HT-29 (cell line): Measurements from ENCODE around the gene MT3. TPM values are rescaled to one million over a fixed set of nuclear protein-coding genes. Genes with fewer than 3 reads are reported as not detected.
"Not testable (repeated sequence)": the region's sequence is repeated elsewhere in the genome, so short reads cannot be mapped to it uniquely, and the experiment has no call there.

ENCODE experiments used
- DNase-seq: peaks from one replicate; pipeline ENCODE4 v3.0.0-alpha.2; 2015; ENCODE audit warnings: low spot score
- total RNA-seq: library from RNA; depleted of rRNA; stranded (reverse); fragments of >200 nt; shearing (Covaris generic); gene quantifications from 2 replicates; pipeline ENCODE4 v1.2.3, GENCODE V29; 2014

The MT3 gene
- total RNA-seq, 1 experiment from 2014 or later: 3.5 TPM

GRCh38 chr16:56610017-56610608 lies 20.8 kb downstream of the MT3 start:
- peak; percentile 11 for DNase-seq

GRCh38 chr16:56610609-56611111 lies 21.3 kb downstream of the MT3 start:
- DNase-seq: no peak

- no peak for DNase-seq
Measured at GRCh38 chr16:56611281-56611833, 22.0 kb downstream of the MT3 start.

GRCh38 chr16:56613706-56614105 lies 24.4 kb downstream of the MT3 start:
- DNase-seq: no peak

GRCh38 chr16:56614549-56614991 lies 25.2 kb downstream of the MT3 start:
- no peak for DNase-seq

- no peak for DNase-seq
Measured at GRCh38 chr16:56615353-56615752, 26.0 kb downstream of the MT3 start.

GRCh38 chr16:56616608-56617211 lies 27.4 kb downstream of the MT3 start:
- DNase-seq: no peak

GRCh38 chr16:56617212-56618085 lies 28.1 kb downstream of the MT3 start:
- no peak for DNase-seq

- DNase-seq: no peak
Measured at GRCh38 chr16:56618138-56618537, 28.8 kb downstream of the MT3 start.

GRCh38 chr16:56620339-56620897 lies 31.1 kb downstream of the MT3 start:
- DNase-seq: no peak

GRCh38 chr16:56621665-56622445 lies 32.5 kb downstream of the MT3 start:
- DNase-seq: not testable (repeated sequence)

GRCh38 chr16:56623184-56623583 lies 33.9 kb downstream of the MT3 start:
- not testable (repeated sequence) for DNase-seq

- DNase-seq: no peak
Measured at GRCh38 chr16:56623637-56624036, 34.3 kb downstream of the MT3 start.

- peak; percentile 92 for DNase-seq
Measured at GRCh38 chr16:56625140-56625942, 36.0 kb downstream of the MT3 start, which contains the start of gene MT1E. MT1E (plus strand) TSS chr16:56625781; CDS start chr16:56625852, 71 bp downstream.

GRCh38 chr16:56625943-56626654 lies 36.8 kb downstream of the MT3 start:
- DNase-seq: no peak

- DNase-seq: no peak
Measured at GRCh38 chr16:56626685-56627084, 37.4 kb downstream of the MT3 start.

- DNase-seq: no peak
Measured at GRCh38 chr16:56628486-56629350, 39.4 kb downstream of the MT3 start.

- DNase-seq: no peak
Measured at GRCh38 chr16:56629531-56629930, 40.2 kb downstream of the MT3 start.
